GM21367 (cell line): ENCODE data around the gene LIME1.
"Not testable (repeated sequence)": the region's sequence is repeated elsewhere in the genome, so short reads cannot be mapped to it uniquely, and the experiment has no call there.

ENCODE experiments used
- ATAC-seq: cut with Tn5 transposase; IDR thresholded peaks from one replicate; pipeline ENCODE4 v1.9.1; 2021; ENCODE audit not compliant: unreplicated experiment

LIME1 gene

GRCh38 chr20:63769891-63770474 is 33.5 kb downstream of the LIME1 start:
- ATAC-seq: no peak

- ATAC-seq: no peak
Measured at GRCh38 chr20:63771046-63771707, 34.7 kb downstream of the LIME1 start.

GRCh38 chr20:63772781-63773518 is 36.5 kb downstream of the LIME1 start:
- no peak for ATAC-seq

GRCh38 chr20:63773571-63774241 is 37.2 kb downstream of the LIME1 start:
- ATAC-seq: no peak

- ATAC-seq: no peak
Measured at GRCh38 chr20:63774306-63774705, 37.8 kb downstream of the LIME1 start.

- no peak for ATAC-seq
Measured at GRCh38 chr20:63775096-63775978, 38.9 kb downstream of the LIME1 start.

GRCh38 chr20:63776875-63777274 is 40.4 kb downstream of the LIME1 start:
- not testable (repeated sequence) for ATAC-seq

GRCh38 chr20:63777614-63778013 is 41.1 kb downstream of the LIME1 start:
- ATAC-seq: no peak

GRCh38 chr20:63778034-63778752 is 41.7 kb downstream of the LIME1 start:
- no peak for ATAC-seq

GRCh38 chr20:63778857-63779256 is 42.4 kb downstream of the LIME1 start:
- ATAC-seq: no peak

GRCh38 chr20:63781181-63781580 is 44.7 kb downstream of the LIME1 start:
- ATAC-seq: no peak

- ATAC-seq: no peak
Measured at GRCh38 chr20:63782051-63782471, 45.6 kb downstream of the LIME1 start.

GRCh38 chr20:63782521-63782971 is 46.1 kb downstream of the LIME1 start:
- ATAC-seq: no peak

- ATAC-seq: no peak
Measured at GRCh38 chr20:63783970-63784369, 47.5 kb downstream of the LIME1 start.

- ATAC-seq: no peak
Measured at GRCh38 chr20:63785691-63786131, 49.2 kb downstream of the LIME1 start.

- ATAC-seq: no peak
Measured at GRCh38 chr20:63787302-63787701, 50.8 kb downstream of the LIME1 start.

- ATAC-seq: no peak
Measured at GRCh38 chr20:63787749-63788148, 51.3 kb downstream of the LIME1 start.
